Measurements from ENCODE around the gene TNPO3. TPM values are rescaled to one million over a fixed set of nuclear protein-coding genes. Genes with fewer than 3 reads are reported as not detected.

Gene TNPO3
- total RNA-seq, 2 donors from 2014 or later, result 36.8 to 46.6 TPM

GRCh38 chr7:128989961-128990360, 65.0 kb downstream of the TNPO3 start:
- intact Hi-C loops (cut with DNase I), result no loop called here
- no peak overlapping the region for H3K4me3 ChIP-seq

GRCh38 chr7:128988372-128988771, 66.5 kb downstream of the TNPO3 start:
- no peak for DNase-seq
- no peaks in the 10 kb centered on the region for H3K36me3 ChIP-seq
- intact Hi-C loops (cut with DNase I), result no loop called here

More at GRCh38 chr7:128989961-128990360, 65.0 kb downstream of the TNPO3 start:
- no peak for DNase-seq
- TF ChIP-seq CTCF (IDR thresholded peaks at IDR 0.05), result no peak
- H3K36me3 ChIP-seq, result no peaks in the 10 kb centered on the region
- no peaks in the 10 kb centered on the region for H3K4me1 ChIP-seq
- H3K9ac ChIP-seq (ENCODE audit: low read depth in 2 of 2, low read length in 2 of 2), result no peak overlapping the region
- H3K27me3 ChIP-seq, result no peaks in the 10 kb centered on the region
- no peaks in the 10 kb centered on the region for H3K9me3 ChIP-seq
- H3K27ac ChIP-seq, result no peak overlapping the region

GRCh38 chr7:128986609-128987008, 68.3 kb downstream of the TNPO3 start:
- H3K27ac ChIP-seq, result no peak overlapping the region
- H3K36me3 ChIP-seq, result peaks cover 7% of the 10 kb centered on the region
- no peaks in the 10 kb centered on the region for H3K27me3 ChIP-seq
- DNase-seq, result no peak
- H3K4me3 ChIP-seq, result no peak overlapping the region
- H3K9me3 ChIP-seq, result no peaks in the 10 kb centered on the region
- no peaks in the 10 kb centered on the region for H3K4me1 ChIP-seq
- intact Hi-C loops (cut with DNase I), result no loop called here
- no peak overlapping the region for H3K9ac ChIP-seq (ENCODE audit: low read depth in 2 of 2, low read length in 2 of 2)
- TF ChIP-seq CTCF (IDR thresholded peaks at IDR 0.05), result no peak

More at GRCh38 chr7:128988372-128988771, 66.5 kb downstream of the TNPO3 start:
- no peaks in the 10 kb centered on the region for H3K4me1 ChIP-seq
- TF ChIP-seq CTCF (IDR thresholded peaks at IDR 0.05), result no peak
- no peak overlapping the region for H3K4me3 ChIP-seq
- no peak overlapping the region for H3K27ac ChIP-seq
- H3K9me3 ChIP-seq, result no peaks in the 10 kb centered on the region
- H3K9ac ChIP-seq (ENCODE audit: low read depth in 2 of 2, low read length in 2 of 2), result no peak overlapping the region
- no peaks in the 10 kb centered on the region for H3K27me3 ChIP-seq

DNA sequence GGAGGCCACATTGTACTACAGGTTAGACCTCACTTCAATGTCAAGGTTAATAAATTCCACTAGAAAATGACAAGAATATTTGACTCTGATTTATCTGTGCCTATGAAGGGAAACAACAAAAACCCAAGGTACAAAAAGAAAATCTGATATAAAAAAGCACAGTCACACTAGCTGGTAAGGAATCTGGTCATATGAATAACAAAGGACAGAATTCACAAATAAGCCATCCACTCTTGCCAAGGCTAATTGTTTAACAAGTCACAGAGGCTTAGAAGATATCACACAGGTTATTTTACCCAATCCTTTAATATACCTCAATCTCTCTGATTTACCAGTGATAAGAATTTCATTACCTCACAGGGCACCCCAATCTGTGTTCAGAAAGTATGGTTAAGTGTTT, 69.3 kb downstream of the TNPO3 start:
- H3K4me3 ChIP-seq, result no peak overlapping the region
- H3K36me3 ChIP-seq, result peaks cover 7% of the 10 kb centered on the region
- no peak for TF ChIP-seq CTCF (IDR thresholded peaks at IDR 0.05)
- no peaks in the 10 kb centered on the region for H3K4me1 ChIP-seq
- DNase-seq, result no peak
- H3K9me3 ChIP-seq, result no peaks in the 10 kb centered on the region
- no peaks in the 10 kb centered on the region for H3K27me3 ChIP-seq
- no peak overlapping the region for H3K9ac ChIP-seq (ENCODE audit: low read depth in 2 of 2, low read length in 2 of 2)
- H3K27ac ChIP-seq, result no peak overlapping the region
- intact Hi-C loops (cut with DNase I), result no loop called here

GRCh38 chr7:128982105-128982504, 72.8 kb downstream of the TNPO3 start:
- Histone ChIP-seq H3K9ac (ENCODE audit: low read depth in 2 of 2, low read length in 2 of 2) (no peak overlapping the region), H3K9me3 (no peaks in the 10 kb centered on the region), H3K4me3 (no peak overlapping the region), H3K36me3 (peaks cover 14% of the 10 kb centered on the region), H3K27me3 (no peaks in the 10 kb centered on the region), H3K4me1 (no peaks in the 10 kb centered on the region), H3K27ac (no peak overlapping the region)
- intact Hi-C loops (cut with DNase I), result no loop called here
- no peak for TF ChIP-seq CTCF (IDR thresholded peaks at IDR 0.05)
- DNase-seq, result no peak
